ENCODE measurements around the gene RBFOX2.

The RBFOX2 gene

GRCh38 chr22:36042240-36042639 lies 13.6 kb upstream of the RBFOX2 start:
- TF ChIP-seq CTCF (IDR thresholded peaks at IDR 0.05; ENCODE audit: insufficient read depth, missing control alignments), result no peak

GRCh38 chr22:36039125-36039524 lies 10.5 kb upstream of the RBFOX2 start:
- FAIRE-seq (no peak), DNase-seq (ENCODE audit: insufficient read length, low spot score) (no peak)
- no peak for TF ChIP-seq CTCF (IDR thresholded peaks at IDR 0.05; ENCODE audit: insufficient read depth, missing control alignments)

More at GRCh38 chr22:36042240-36042639, 13.6 kb upstream of the RBFOX2 start:
- no peak for FAIRE-seq
- no peak for DNase-seq (ENCODE audit: insufficient read length, low spot score)

- TF ChIP-seq CTCF (IDR thresholded peaks at IDR 0.05; ENCODE audit: insufficient read depth, missing control alignments), result no peak
- FAIRE-seq, result no peak
- no peak for DNase-seq (ENCODE audit: insufficient read length, low spot score)
These were observed 8.6 kb upstream of the RBFOX2 start for GRCh38 chr22:36037102-36037758.

- DNase-seq (ENCODE audit: insufficient read length, low spot score), result no peak
- TF ChIP-seq CTCF (IDR thresholded peaks at IDR 0.05; ENCODE audit: insufficient read depth, missing control alignments), result no peak
- no peak for FAIRE-seq
These were observed 7.6 kb upstream of the RBFOX2 start for GRCh38 chr22:36036167-36036624.

DNA sequence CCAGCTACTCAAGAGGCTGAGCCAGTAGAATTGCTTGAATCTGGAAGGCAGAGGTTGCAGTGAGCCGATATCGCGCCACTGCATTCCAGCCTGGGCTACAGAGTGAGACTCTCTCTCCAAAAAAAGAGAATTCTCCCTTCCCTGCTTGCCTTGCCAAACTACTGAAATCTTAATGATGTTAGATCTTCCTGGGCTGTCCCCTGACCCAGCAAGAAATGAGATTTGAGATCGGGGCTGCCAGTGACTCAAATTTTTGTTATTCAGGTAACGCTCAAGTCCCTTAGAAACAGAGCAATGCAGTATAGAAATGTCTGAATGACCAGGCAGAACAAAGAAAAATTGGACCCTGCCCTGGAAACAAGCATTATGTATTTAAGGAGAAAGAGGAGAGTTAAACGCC lies 4.0 kb upstream of the RBFOX2 start:
- FAIRE-seq, result no peak
- no peak for TF ChIP-seq CTCF (IDR thresholded peaks at IDR 0.05; ENCODE audit: insufficient read depth, missing control alignments)

DNA sequence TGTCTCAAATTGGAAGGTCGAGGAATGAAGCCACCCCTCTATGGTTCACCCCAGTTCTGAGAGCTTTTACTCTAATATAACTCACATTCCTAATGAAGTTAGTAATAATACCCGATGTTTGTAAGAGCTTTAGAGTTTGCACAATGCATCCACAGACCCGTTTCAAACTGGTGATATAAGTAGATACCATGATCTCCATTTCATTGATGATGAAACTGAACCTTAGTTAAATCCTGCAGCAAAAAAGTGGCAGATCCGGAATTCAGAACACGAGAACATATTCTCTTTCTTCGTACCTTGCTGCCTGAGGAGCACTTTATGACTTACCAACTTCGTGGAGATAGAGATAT lies 757 bp upstream of the RBFOX2 start:
- no peak for FAIRE-seq
- no peak for TF ChIP-seq CTCF (IDR thresholded peaks at IDR 0.05; ENCODE audit: insufficient read depth, missing control alignments)
- no peak for DNase-seq (ENCODE audit: insufficient read length, low spot score)

More for the DNA sequence above, 4.0 kb upstream of the RBFOX2 start:
- DNase-seq (ENCODE audit: insufficient read length, low spot score), result no peak

DNA sequence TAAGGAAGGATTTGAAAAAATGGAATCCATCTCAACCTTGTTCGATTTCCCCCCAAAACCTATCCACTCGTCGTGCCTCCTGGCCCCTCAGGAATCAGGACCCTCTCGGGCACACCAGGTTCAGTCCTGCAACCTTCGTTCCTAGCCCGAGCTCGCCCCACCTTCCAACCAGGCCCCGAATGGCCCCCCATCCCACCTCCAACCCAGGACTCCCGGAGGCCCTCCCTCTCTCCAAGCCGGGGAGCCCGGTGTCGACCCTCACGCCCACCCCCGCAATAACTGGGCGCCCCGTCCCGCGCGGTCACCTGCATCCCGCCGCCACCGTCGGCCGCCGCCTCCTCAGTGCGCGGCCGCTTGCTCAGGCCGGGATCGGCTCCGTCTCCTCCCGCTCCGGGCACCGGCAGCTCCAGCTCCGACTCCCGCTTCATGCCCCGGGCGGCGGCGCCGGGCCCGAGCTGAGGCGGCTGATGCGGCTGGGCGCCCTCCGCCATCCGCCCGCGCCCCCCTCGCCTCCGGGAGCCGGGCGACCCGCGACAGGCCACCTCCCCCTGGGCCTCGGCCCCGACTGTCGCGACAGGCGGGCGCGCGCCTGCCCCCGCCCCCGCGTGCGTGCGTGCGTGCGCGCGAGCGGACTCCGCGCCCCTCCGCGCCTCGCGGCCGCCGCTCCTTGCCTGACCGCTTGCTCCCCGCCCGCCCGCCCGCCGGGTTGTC lies 534 bp downstream of the RBFOX2 start:
- TF ChIP-seq CTCF (IDR thresholded peaks at IDR 0.05; ENCODE audit: insufficient read depth, missing control alignments), result no peak
- DNase-seq (ENCODE audit: insufficient read length, low spot score) (no peak), FAIRE-seq (no peak)

Measured in D721Med (cell line).